Parathyroid adenoma (tissue), 2 donors: ENCODE measurements around the gene FLNB.

Experiments
- H2AFZ ChIP-seq: fragments of 300-600 bp; sonication (generic); one replicate; pipeline ENCODE4 v1.7.0; 2017; ENCODE audit warnings: antibody characterized with exemption, mild to moderate bottlenecking
- H3K27ac ChIP-seq: fragments of 300-600 bp; sonication (generic); one replicate; pipeline ENCODE4 v1.7.0; 2017
- H3K27me3 ChIP-seq: fragments of 300-600 bp; sonication (generic); one replicate; pipeline ENCODE4 v1.7.0; 2017; ENCODE audit warnings: low read length; ENCODE audit not compliant: control insufficient read depth, insufficient read depth
- H3K36me3 ChIP-seq: fragments of 300-600 bp; sonication (generic); one replicate; pipeline ENCODE4 v1.7.0; 2017; ENCODE audit warnings: low read length; ENCODE audit not compliant: control insufficient read depth, insufficient read depth
- H3K4me1 ChIP-seq: fragments of 300-600 bp; sonication (generic); one replicate; pipeline ENCODE4 v1.7.0; 2017; ENCODE audit warnings: control low read depth
- H3K4me2 ChIP-seq: fragments of 300-600 bp; sonication (generic); one replicate; pipeline ENCODE4 v1.7.0; 2017; ENCODE audit warnings: low read length
- H3K4me3 ChIP-seq: fragments of 300-600 bp; sonication (generic); one replicate; pipeline ENCODE4 v1.7.0; 2017; ENCODE audit warnings: low read depth, low read length
- H3K79me2 ChIP-seq: fragments of 300-600 bp; sonication (generic); one replicate; pipeline ENCODE4 v1.7.0; 2017; ENCODE audit warnings: control low read depth
- H3K9ac ChIP-seq: fragments of 300-600 bp; sonication (generic); one replicate; pipeline ENCODE4 v1.7.0; 2017; ENCODE audit warnings: mild to moderate bottlenecking
- H3K9me3 ChIP-seq: fragments of 300-600 bp; sonication (generic); one replicate; pipeline ENCODE4 v1.7.0; 2017; ENCODE audit warnings: low read length; ENCODE audit not compliant: control insufficient read depth
- TF ChIP-seq, protein P1 (sequence below): fragments of 300-600 bp; sonication (generic); IDR thresholded peaks from one replicate; pipeline ENCODE4 v1.7.0; 2017; ENCODE audit warnings: antibody characterized with exemption, mild to moderate bottlenecking
- donor health status: primary hyperparathyroidism.

FLNB gene

DNA sequence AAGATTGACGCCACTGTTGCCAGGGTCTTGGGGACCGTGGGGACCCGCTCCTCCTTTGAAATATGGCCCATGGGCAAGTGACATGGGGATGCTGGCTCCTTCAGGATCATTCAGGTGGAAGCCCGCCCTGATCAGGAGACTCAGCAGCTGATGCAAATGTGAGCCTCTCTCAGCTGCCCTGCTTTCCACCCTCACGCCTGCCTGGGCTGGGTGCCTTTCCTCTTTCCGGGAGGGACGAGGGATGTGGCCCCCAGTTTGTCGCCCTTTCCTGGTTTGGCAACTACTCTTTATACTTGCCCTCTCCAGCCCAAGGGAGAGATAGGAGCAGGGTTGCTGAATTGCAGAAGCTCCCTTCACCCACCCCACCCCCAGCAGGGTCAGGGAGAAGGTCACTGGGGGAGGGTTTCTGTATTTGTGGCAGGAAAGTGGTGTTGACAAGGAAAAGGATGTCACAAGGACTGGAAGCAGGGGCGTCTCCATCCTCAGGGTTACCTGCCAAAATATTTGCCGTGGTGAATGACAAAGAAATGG lies 180.8 kb downstream of the FLNB start:
- H3K27ac ChIP-seq, result no peak overlapping the region
- TF ChIP-seq, protein P1, sequence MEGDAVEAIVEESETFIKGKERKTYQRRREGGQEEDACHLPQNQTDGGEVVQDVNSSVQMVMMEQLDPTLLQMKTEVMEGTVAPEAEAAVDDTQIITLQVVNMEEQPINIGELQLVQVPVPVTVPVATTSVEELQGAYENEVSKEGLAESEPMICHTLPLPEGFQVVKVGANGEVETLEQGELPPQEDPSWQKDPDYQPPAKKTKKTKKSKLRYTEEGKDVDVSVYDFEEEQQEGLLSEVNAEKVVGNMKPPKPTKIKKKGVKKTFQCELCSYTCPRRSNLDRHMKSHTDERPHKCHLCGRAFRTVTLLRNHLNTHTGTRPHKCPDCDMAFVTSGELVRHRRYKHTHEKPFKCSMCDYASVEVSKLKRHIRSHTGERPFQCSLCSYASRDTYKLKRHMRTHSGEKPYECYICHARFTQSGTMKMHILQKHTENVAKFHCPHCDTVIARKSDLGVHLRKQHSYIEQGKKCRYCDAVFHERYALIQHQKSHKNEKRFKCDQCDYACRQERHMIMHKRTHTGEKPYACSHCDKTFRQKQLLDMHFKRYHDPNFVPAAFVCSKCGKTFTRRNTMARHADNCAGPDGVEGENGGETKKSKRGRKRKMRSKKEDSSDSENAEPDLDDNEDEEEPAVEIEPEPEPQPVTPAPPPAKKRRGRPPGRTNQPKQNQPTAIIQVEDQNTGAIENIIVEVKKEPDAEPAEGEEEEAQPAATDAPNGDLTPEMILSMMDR, result no peak
- no peak overlapping the region for H3K9ac ChIP-seq
- H3K4me2 ChIP-seq, result no peak overlapping the region
- no peaks in the 10 kb centered on the region for H3K4me1 ChIP-seq
- H2AFZ ChIP-seq, result no peak overlapping the region
- H3K79me2 ChIP-seq, result no peaks in the 10 kb centered on the region
- no peaks in the 10 kb centered on the region for H3K36me3 ChIP-seq
- no peak overlapping the region for H3K4me3 ChIP-seq
- H3K9me3 ChIP-seq, result no peaks in the 10 kb centered on the region
- H3K27me3 ChIP-seq, result no peaks in the 10 kb centered on the region

DNA sequence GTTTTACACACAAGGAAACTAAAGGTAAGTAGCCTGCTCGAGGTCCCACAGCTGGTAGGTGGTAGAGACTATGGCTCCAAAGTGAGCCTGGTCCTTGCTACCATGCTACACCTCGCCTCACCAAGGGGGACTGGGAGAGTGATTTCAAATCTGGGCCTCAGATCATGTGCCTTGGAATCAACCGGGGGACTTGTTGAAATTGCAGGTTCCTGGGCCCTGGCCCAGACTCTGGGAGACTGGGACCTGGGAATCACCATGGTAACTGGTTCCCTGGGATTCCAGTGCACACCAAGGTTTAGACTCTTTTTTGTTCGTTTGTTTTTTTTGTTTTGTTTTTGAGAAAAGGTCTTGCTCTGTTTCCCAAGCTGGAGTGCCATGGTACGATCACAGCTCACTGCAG lies 181.5 kb downstream of the FLNB start:
- Histone ChIP-seq H3K79me2 (no peaks in the 10 kb centered on the region), H3K4me3 (no peak overlapping the region), H3K9me3 (no peaks in the 10 kb centered on the region), H2AFZ (no peak overlapping the region), H3K27me3 (no peaks in the 10 kb centered on the region), H3K36me3 (no peaks in the 10 kb centered on the region), H3K4me2 (no peak overlapping the region), H3K27ac (no peak overlapping the region), H3K9ac (no peak overlapping the region), H3K4me1 (no peaks in the 10 kb centered on the region)
- TF ChIP-seq, protein P1, result no peak

DNA sequence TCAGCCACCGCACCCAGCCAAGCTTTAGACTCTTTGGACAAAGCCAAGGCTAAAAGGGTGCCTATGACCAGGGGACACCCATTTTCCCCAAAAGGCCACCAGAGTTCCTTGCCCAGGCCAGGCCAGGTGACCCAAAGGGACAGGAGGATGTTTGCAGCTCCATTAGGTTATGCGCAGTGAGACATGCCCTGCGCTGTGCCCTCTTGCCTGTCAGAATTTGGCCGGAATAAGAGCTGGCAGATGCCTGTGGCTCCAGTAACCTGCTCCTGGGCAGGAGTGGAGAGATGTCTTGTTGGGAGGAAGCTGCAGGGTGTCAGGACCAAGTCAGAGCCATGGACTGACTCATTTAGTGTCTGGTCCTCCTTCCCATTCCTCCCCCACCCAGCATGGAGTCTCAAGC lies 182.1 kb downstream of the FLNB start:
- no peak overlapping the region for H3K9ac ChIP-seq
- H3K4me2 ChIP-seq, result no peak overlapping the region
- H2AFZ ChIP-seq, result no peak overlapping the region
- no peaks in the 10 kb centered on the region for H3K9me3 ChIP-seq
- H3K4me3 ChIP-seq, result no peak overlapping the region
- no peak overlapping the region for H3K27ac ChIP-seq
- no peaks in the 10 kb centered on the region for H3K36me3 ChIP-seq
- TF ChIP-seq, protein P1, result no peak
- H3K4me1 ChIP-seq, result no peaks in the 10 kb centered on the region
- H3K79me2 ChIP-seq, result no peaks in the 10 kb centered on the region
- H3K27me3 ChIP-seq, result no peaks in the 10 kb centered on the region

DNA sequence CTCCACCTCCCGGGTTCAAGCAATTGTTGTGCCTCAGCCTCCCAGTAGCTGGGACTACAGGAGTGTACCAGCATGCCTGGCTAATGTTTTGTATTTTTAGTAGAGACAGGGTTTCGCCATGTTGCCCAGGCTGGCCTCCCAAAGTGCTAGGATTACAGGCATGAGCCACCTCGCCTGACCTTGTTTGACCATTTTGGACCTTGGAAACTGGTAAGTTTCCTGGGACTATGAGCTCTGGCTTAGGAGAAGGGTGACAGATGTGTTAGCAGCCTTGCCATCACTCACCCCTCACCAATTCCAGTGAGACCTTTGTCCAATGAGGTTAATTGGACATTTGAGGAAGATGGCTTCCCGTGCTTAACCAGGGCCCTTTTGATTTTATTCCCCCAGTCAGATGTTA lies 182.7 kb downstream of the FLNB start:
- Histone ChIP-seq H3K27ac (no peak overlapping the region), H3K9me3 (no peaks in the 10 kb centered on the region), H3K4me3 (no peak overlapping the region)

More for the DNA sequence above, 182.7 kb downstream of the FLNB start:
- no peak overlapping the region for H3K4me2 ChIP-seq
- no peak overlapping the region for H2AFZ ChIP-seq
- H3K4me1 ChIP-seq, result no peaks in the 10 kb centered on the region
- H3K79me2 ChIP-seq, result no peaks in the 10 kb centered on the region
- no peaks in the 10 kb centered on the region for H3K27me3 ChIP-seq
- H3K9ac ChIP-seq, result no peak overlapping the region
- TF ChIP-seq, protein P1, result no peak
- no peaks in the 10 kb centered on the region for H3K36me3 ChIP-seq
